Mucosa of stomach (tissue), 1 donor: Measurements from ENCODE around the gene TDRD6.

Source experiments
- H3K27me3 ChIP-seq: one replicate; pipeline ENCODE4 v1.7.0; 2013; ENCODE audit warnings: mild to moderate bottlenecking, low read length; ENCODE audit not compliant: control insufficient read depth, insufficient read depth
- H3K36me3 ChIP-seq: one replicate; pipeline ENCODE4 v1.7.0; 2013; ENCODE audit warnings: low read length; ENCODE audit not compliant: control insufficient read depth, insufficient read depth
- H3K4me1 ChIP-seq: one replicate; pipeline ENCODE4 v1.7.0; 2013; ENCODE audit warnings: mild to moderate bottlenecking, low read length; ENCODE audit not compliant: control insufficient read depth, insufficient read depth
- H3K4me3 ChIP-seq: one replicate; pipeline ENCODE4 v1.7.0; 2013; ENCODE audit warnings: low read length
- H3K9ac ChIP-seq: one replicate; pipeline ENCODE4 v1.7.0; 2013; ENCODE audit warnings: mild to moderate bottlenecking, low read length, moderate library complexity
- H3K9me3 ChIP-seq: one replicate; pipeline ENCODE4 v1.7.0; 2013; ENCODE audit warnings: mild to moderate bottlenecking, low read length, moderate library complexity; ENCODE audit not compliant: control insufficient read depth
- donor health status: Pancreatic carcinoma.

TDRD6 gene

GRCh38 chr6:46688966-46689335, 1.3 kb downstream of the TDRD6 start:
- H3K4me3 ChIP-seq = no peak overlapping the region
- H3K9me3 ChIP-seq = no peaks in the 10 kb centered on the region
- H3K27me3 ChIP-seq = no peaks in the 10 kb centered on the region
- H3K4me1 ChIP-seq = no peaks in the 10 kb centered on the region
- no peaks in the 10 kb centered on the region for H3K36me3 ChIP-seq
- no peak overlapping the region for H3K9ac ChIP-seq

- Histone ChIP-seq H3K9ac (no peak overlapping the region), H3K4me3 (no peak overlapping the region), H3K36me3 (no peaks in the 10 kb centered on the region), H3K27me3 (no peaks in the 10 kb centered on the region), H3K9me3 (no peaks in the 10 kb centered on the region), H3K4me1 (no peaks in the 10 kb centered on the region)
Measured at GRCh38 chr6:46689657-46690056, 2.0 kb downstream of the TDRD6 start.

GRCh38 chr6:46690141-46690755, 2.6 kb downstream of the TDRD6 start:
- Histone ChIP-seq H3K9ac (no peak overlapping the region), H3K9me3 (no peaks in the 10 kb centered on the region), H3K36me3 (no peaks in the 10 kb centered on the region), H3K4me3 (no peak overlapping the region), H3K27me3 (no peaks in the 10 kb centered on the region), H3K4me1 (no peaks in the 10 kb centered on the region)

- Histone ChIP-seq H3K27me3 (no peaks in the 10 kb centered on the region), H3K4me3 (no peak overlapping the region), H3K9ac (no peak overlapping the region), H3K4me1 (no peaks in the 10 kb centered on the region), H3K36me3 (no peaks in the 10 kb centered on the region), H3K9me3 (no peaks in the 10 kb centered on the region)
Measured at GRCh38 chr6:46690911-46691451, 3.3 kb downstream of the TDRD6 start.

DNA sequence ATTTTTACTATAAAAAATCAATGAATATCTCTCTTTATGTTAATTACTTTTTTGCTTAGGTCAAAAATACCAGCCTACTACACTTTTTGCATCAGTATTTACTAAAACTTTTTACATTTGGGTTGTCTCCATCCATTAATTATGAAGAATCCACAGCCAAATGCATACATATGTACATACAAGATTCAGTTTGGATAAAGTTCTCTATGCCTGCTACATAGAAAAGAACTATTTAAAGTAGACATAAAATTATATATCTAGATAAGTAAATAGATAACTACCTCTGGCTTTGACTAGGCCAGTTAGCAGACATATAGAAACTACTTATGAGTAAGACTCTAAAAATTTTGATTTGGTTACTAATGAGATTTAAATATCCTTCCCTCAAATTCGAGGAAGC, 12.3 kb downstream of the TDRD6 start:
- H3K9me3 ChIP-seq = no peaks in the 10 kb centered on the region
- no peak overlapping the region for H3K4me3 ChIP-seq
- H3K36me3 ChIP-seq = no peaks in the 10 kb centered on the region
- no peaks in the 10 kb centered on the region for H3K27me3 ChIP-seq
- no peaks in the 10 kb centered on the region for H3K4me1 ChIP-seq
- no peak overlapping the region for H3K9ac ChIP-seq

DNA sequence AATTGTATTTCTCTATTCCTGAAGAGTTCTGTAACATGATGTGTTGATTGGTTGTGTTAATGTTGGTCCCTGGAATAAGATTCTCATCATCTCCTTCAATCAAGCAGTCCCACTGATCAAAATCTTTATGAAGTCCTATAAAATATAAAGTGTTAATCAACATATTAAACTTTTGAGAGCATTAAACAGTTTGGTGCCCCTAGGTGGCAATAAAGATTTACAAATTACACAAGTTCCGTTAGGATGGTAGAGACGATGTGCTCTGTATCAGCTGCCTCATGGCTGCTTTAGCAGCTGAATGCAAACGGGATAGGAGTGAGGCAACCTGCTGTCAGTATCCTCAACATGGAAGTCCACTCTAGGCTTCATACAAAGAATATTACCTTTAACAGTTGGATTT, 16.9 kb downstream of the TDRD6 start:
- Histone ChIP-seq H3K9me3 (no peaks in the 10 kb centered on the region), H3K4me1 (no peaks in the 10 kb centered on the region), H3K36me3 (no peaks in the 10 kb centered on the region), H3K9ac (no peak overlapping the region), H3K4me3 (no peak overlapping the region), H3K27me3 (no peaks in the 10 kb centered on the region)

DNA sequence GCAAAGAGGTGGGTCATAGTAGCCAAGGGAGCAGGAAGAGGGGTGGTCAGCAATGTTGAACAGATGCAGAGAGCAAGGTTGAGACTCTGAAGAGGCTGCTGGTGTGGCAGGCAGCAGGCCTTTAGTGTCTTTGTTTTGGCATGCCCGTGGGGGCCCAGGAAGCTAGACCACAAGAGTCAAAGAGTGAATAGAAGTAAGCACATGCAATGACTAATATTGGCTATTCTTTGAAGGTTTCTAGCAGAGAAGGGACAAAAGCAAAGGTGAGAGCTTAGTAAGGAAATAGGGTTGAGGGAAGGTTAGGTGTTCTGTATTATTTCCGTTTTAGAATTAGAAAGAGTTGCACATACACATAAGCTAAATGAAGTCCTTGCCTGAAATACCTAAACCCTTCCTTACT, 18.8 kb downstream of the TDRD6 start:
- no peaks in the 10 kb centered on the region for H3K4me1 ChIP-seq
- no peaks in the 10 kb centered on the region for H3K36me3 ChIP-seq
- H3K27me3 ChIP-seq = no peaks in the 10 kb centered on the region
- no peak overlapping the region for H3K9ac ChIP-seq
- no peaks in the 10 kb centered on the region for H3K9me3 ChIP-seq
- no peak overlapping the region for H3K4me3 ChIP-seq

- no peak overlapping the region for H3K4me3 ChIP-seq
- no peak overlapping the region for H3K9ac ChIP-seq
- H3K9me3 ChIP-seq = no peaks in the 10 kb centered on the region
- no peaks in the 10 kb centered on the region for H3K36me3 ChIP-seq
- H3K27me3 ChIP-seq = no peaks in the 10 kb centered on the region
- no peaks in the 10 kb centered on the region for H3K4me1 ChIP-seq
Measured at GRCh38 chr6:46711491-46711890, 23.8 kb downstream of the TDRD6 start.

- Histone ChIP-seq H3K4me1 (no peaks in the 10 kb centered on the region), H3K9me3 (no peaks in the 10 kb centered on the region), H3K27me3 (no peaks in the 10 kb centered on the region), H3K9ac (no peak overlapping the region), H3K36me3 (no peaks in the 10 kb centered on the region), H3K4me3 (no peak overlapping the region)
Measured at GRCh38 chr6:46715141-46715540, 27.5 kb downstream of the TDRD6 start.

- no peaks in the 10 kb centered on the region for H3K9me3 ChIP-seq
- H3K9ac ChIP-seq = no peak overlapping the region
- no peaks in the 10 kb centered on the region for H3K36me3 ChIP-seq
- H3K4me1 ChIP-seq = no peaks in the 10 kb centered on the region
- no peak overlapping the region for H3K4me3 ChIP-seq
- H3K27me3 ChIP-seq = no peaks in the 10 kb centered on the region
Measured at GRCh38 chr6:46719099-46719498, 31.4 kb downstream of the TDRD6 start.

GRCh38 chr6:46720401-46720800, 32.7 kb downstream of the TDRD6 start:
- no peak overlapping the region for H3K9ac ChIP-seq
- H3K27me3 ChIP-seq = no peaks in the 10 kb centered on the region

DNA sequence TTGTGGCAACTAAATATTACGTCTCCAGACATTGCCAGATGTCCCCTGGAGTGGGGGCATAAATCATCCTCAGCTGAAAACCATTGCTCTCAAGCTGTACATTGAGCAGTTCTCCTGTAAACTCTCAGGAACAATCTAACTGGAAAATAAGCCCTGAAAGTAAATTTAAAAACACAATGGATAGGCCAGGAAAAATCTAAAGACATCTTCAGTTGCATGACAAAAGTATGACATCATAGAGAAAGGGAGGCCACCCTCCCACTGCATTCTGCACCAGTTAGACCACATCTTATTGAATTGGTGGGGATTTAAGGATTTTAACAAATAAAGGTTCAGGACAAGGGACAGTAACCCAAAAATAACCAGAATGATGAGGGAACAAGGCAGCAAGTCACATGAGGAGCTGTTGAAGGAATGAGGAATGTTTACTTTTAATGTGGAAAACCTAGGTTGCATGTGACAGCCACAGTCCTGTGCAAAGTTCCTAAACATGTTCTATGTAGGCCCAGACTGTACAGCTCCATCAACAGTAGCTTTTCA, 42.2 kb downstream of the TDRD6 start:
- peaks cover 23% of the 10 kb centered on the region for H3K27me3 ChIP-seq
- H3K4me3 ChIP-seq = no peak overlapping the region
- no peak overlapping the region for H3K9ac ChIP-seq
- H3K4me1 ChIP-seq = peaks cover 7% of the 10 kb centered on the region
- H3K36me3 ChIP-seq = no peaks in the 10 kb centered on the region
- no peaks in the 10 kb centered on the region for H3K9me3 ChIP-seq

More at GRCh38 chr6:46720401-46720800, 32.7 kb downstream of the TDRD6 start:
- H3K4me3 ChIP-seq = no peak overlapping the region
- no peaks in the 10 kb centered on the region for H3K9me3 ChIP-seq
- no peaks in the 10 kb centered on the region for H3K4me1 ChIP-seq
- H3K36me3 ChIP-seq = no peaks in the 10 kb centered on the region
